ENCODE measurements around the gene KDSR. TPM values are rescaled to one million over a fixed set of nuclear protein-coding genes. Genes with fewer than 3 reads are reported as not detected.

KDSR gene
- total and polyA plus RNA-seq, 9 of the 15 experiments (the other 6 are each of a cell fraction or from before 2014, with no cell fraction given): 4.0 to 24.7 (median 12.4) TPM

DNA sequence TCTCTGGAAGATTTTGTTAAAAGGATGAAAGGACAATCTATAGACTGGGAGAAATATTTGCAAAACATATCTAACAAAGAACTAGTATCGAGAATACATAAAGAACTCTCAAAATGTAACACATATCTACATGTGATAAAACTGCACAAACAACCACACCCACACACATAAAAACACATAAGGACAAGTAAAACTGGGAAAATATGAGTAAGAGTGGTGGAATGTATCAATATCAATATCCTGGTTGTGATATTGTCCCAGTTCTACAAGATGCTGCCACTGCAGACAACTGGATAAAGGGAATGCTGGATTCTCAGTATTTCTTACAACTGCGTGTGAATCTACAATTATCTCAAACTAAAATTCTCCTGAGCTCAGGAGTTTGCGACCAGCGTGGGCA is 45.9 kb upstream of the KDSR start (continued):
- TF ChIP-seq, protein P1, sequence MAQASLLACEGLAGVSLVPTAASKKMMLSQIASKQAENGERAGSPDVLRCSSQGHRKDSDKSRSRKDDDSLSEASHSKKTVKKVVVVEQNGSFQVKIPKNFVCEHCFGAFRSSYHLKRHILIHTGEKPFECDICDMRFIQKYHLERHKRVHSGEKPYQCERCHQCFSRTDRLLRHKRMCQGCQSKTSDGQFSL (CRISPR knock-in tag; IDR thresholded peaks at IDR 0.05): no peak
- TF ChIP-seq, protein P1 (tag; IDR thresholded peaks at IDR 0.05): no peak
- TF ChIP-seq GTF2A2 (tag; IDR thresholded peaks at IDR 0.05): no peak
- TF ChIP-seq CCAR2 (IDR thresholded peaks at IDR 0.05; ENCODE audit: low read depth, low read length): no peak

- in situ Hi-C loops (cut with MboI): no loop called here
- intact Hi-C loops (cut with micrococcal nuclease): no loop called here
- 96% methylated on average over 4 of the region's 4 CpGs for WGBS (ENCODE audit: insufficient coverage, low coverage, missing lambda C conversion rate)
- Histone ChIP-seq H3K9ac (ENCODE audit: insufficient read depth in 1 of 2, low read depth in 2 of 2, low read length in 2 of 2) (no peak overlapping the region), H3K27me3 (ENCODE audit: control insufficient read depth in 2 of 2, insufficient read depth in 2 of 2, low read length in 2 of 2) (no peaks in the 10 kb centered on the region), H2AFZ (ENCODE audit: low read depth, low read length) (no peak overlapping the region), H3K4me3 (no peak overlapping the region), H3K79me2 (ENCODE audit: control insufficient read depth, insufficient read depth, low read length) (peaks cover 12% of the 10 kb centered on the region; the same call in 2 of the 3 replicates), H3K27ac (ENCODE audit: extremely low read depth, low read depth, low read length) (no peak overlapping the region), H3K36me3 (ENCODE audit: control insufficient read depth, insufficient read depth, low read length) (peaks cover 54% of the 10 kb centered on the region; the same call in 2 of the 3 replicates), H3K9me3 (replicated peaks; ENCODE audit: control insufficient read depth, insufficient read depth, low read depth, low read length) (no peaks in the 10 kb centered on the region), H3K4me2 (ENCODE audit: insufficient read depth, low read length) (no peak overlapping the region), H3K4me1 (replicated peaks in 1 of 2; ENCODE audit: control insufficient read depth in 2 of 2, insufficient read depth in 2 of 2, low read length in 2 of 2) (no peaks in the 10 kb centered on the region), H3K9me1 (ENCODE audit: control insufficient read depth, insufficient read depth, low read length) (no peaks in the 10 kb centered on the region), H4K20me1 (replicated peaks; ENCODE audit: control insufficient read depth, insufficient read depth, low read length) (no peaks in the 10 kb centered on the region; the same call in 1 of the 2 replicates)
- POLR2A ChIA-PET: interaction anchor here (1.4 kb wide), 1 partner anchor 11 kb away, joined by 5 read pairs; the partner anchor contains the start of gene VPS4B
- BruUV-seq (replicated peaks): no TSS peak
- no peak for FAIRE-seq
- ATAC-seq: no peak
- CTCF ChIA-PET (ENCODE audit: low intra/inter-chr PET ratio): no interaction called here
- no peak for DNase-seq (ENCODE audit: extremely low read depth in 1 of 4, low spot score in 3 of 4)
- TF ChIP-seq HMBOX1 (IDR thresholded peaks at IDR 0.05) (no peak), NFXL1 (CRISPR knock-in tag; IDR thresholded peaks at IDR 0.05) (no peak), ZKSCAN1 (IDR thresholded peaks at IDR 0.05; ENCODE audit: low read depth, low read length) (no peak), CBX8 (IDR thresholded peaks at IDR 0.05; ENCODE audit: borderline replicate concordance, extremely low read depth, low read depth, low read length, poor library complexity, severe bottlenecking) (no peak), ZKSCAN8 (CRISPR knock-in tag; IDR thresholded peaks at IDR 0.05) (no peak), RCOR1 (IDR thresholded peaks at IDR 0.05; ENCODE audit: borderline replicate concordance in 1 of 2, low read depth in 2 of 2, low read length in 2 of 2) (no peak), FOXK2 (conservative IDR thresholded peaks at IDR 0.05 in 1 of 2, IDR thresholded peaks at IDR 0.05 in 1 of 2; ENCODE audit: low read depth in 2 of 2) (no peak), CHD1 (IDR thresholded peaks at IDR 0.05; ENCODE audit: low read length) (no peak), ZNF263 (CRISPR knock-in tag; IDR thresholded peaks at IDR 0.05; ENCODE audit: borderline replicate concordance) (no peak)
- TF ChIP-seq, protein P2, sequence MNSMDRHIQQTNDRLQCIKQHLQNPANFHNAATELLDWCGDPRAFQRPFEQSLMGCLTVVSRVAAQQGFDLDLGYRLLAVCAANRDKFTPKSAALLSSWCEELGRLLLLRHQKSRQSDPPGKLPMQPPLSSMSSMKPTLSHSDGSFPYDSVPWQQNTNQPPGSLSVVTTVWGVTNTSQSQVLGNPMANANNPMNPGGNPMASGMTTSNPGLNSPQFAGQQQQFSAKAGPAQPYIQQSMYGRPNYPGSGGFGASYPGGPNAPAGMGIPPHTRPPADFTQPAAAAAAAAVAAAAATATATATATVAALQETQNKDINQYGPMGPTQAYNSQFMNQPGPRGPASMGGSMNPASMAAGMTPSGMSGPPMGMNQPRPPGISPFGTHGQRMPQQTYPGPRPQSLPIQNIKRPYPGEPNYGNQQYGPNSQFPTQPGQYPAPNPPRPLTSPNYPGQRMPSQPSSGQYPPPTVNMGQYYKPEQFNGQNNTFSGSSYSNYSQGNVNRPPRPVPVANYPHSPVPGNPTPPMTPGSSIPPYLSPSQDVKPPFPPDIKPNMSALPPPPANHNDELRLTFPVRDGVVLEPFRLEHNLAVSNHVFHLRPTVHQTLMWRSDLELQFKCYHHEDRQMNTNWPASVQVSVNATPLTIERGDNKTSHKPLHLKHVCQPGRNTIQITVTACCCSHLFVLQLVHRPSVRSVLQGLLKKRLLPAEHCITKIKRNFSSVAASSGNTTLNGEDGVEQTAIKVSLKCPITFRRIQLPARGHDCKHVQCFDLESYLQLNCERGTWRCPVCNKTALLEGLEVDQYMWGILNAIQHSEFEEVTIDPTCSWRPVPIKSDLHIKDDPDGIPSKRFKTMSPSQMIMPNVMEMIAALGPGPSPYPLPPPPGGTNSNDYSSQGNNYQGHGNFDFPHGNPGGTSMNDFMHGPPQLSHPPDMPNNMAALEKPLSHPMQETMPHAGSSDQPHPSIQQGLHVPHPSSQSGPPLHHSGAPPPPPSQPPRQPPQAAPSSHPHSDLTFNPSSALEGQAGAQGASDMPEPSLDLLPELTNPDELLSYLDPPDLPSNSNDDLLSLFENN (IDR thresholded peaks at IDR 0.05; ENCODE audit: low read depth in 2 of 2, low read length in 2 of 2): no peak
- TF ChIP-seq, protein P3, sequence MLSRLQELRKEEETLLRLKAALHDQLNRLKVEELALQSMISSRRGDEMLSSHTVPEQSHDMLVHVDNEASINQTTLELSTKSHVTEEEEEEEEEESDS (CRISPR knock-in tag; IDR thresholded peaks at IDR 0.05): no peak
Observed at GRCh38 chr18:63410792-63411191, 43.8 kb upstream of the KDSR start.
